Measurements from ENCODE around the gene IDH3G. TPM values are rescaled to one million over a fixed set of nuclear protein-coding genes. Genes with fewer than 3 reads are reported as not detected.

The IDH3G gene
- total RNA-seq, 1 experiment from 2014 or later = 43.2 TPM

GRCh38 chrX:153812220-153812619 lies 18.0 kb upstream of the IDH3G start:
- H2BK15ac ChIP-seq (ENCODE audit: low read depth, low read length) = no peak overlapping the region
- no peaks in the 10 kb centered on the region for H3K27me3 ChIP-seq (ENCODE audit: insufficient read depth, low read length)
- H2BK5ac ChIP-seq (ENCODE audit: insufficient read length, low read length) = no peak overlapping the region
- no peak for DNase-seq
- no peak overlapping the region for H3K27ac ChIP-seq (ENCODE audit: insufficient read length, low read depth, low read length)
- peaks cover 30 to 31% of the 10 kb centered on the region in 2 experiments for H3K4me1 Mint-ChIP-seq
- no peak overlapping the region for H2BK20ac ChIP-seq (ENCODE audit: low read depth, low read length, poor library complexity, severe bottlenecking)
- H4K20me1 ChIP-seq (ENCODE audit: control insufficient read depth, insufficient read depth, insufficient read length) = no peaks in the 10 kb centered on the region
- WGBS (ENCODE audit: extremely low coverage, insufficient read length, low lambda C conversion rate) = no CpG with 5 or more reads among the region's 14 CpGs
- no peak overlapping the region for H3T11ph ChIP-seq (ENCODE audit: low read length)
- H3K4me3 Mint-ChIP-seq = no peak overlapping the region
- no peak for TF ChIP-seq CTCF (conservative IDR thresholded peaks at IDR 0.05)
- H3K79me1 ChIP-seq (ENCODE audit: insufficient read depth, low read depth, low read length, poor library complexity, severe bottlenecking) = no peaks in the 10 kb centered on the region
- peaks cover 46% of the 10 kb centered on the region for H3K79me2 ChIP-seq (ENCODE audit: insufficient read depth, low read length)
- no peak overlapping the region for H3K27ac Mint-ChIP-seq
- H3K56ac ChIP-seq (ENCODE audit: insufficient read length, low read depth, low read length) = no peak overlapping the region
- H4K91ac ChIP-seq (ENCODE audit: insufficient read length, low read depth, low read length) = no peak overlapping the region
- peaks cover 5 to 33% (median 22%) of the 10 kb centered on the region in 3 experiments; a peak in 6 of 7 replicates for H3K36me3 Mint-ChIP-seq (ENCODE audit: insufficient read depth in 1 of 3, low read depth in 3 of 3)
- no peaks in the 10 kb centered on the region; the same call in 1 of the 2 replicates for H3K4me1 ChIP-seq (ENCODE audit: insufficient read depth, low read length)
- no peak overlapping the region for H3K4me2 ChIP-seq (ENCODE audit: insufficient read depth, insufficient read length, low read length)
- H3K27me3 Mint-ChIP-seq (ENCODE audit: low read depth) = peaks cover 2% of the 10 kb centered on the region
- no peaks in the 10 kb centered on the region for H3K23me2 ChIP-seq (ENCODE audit: insufficient read length, low read depth, low read length, poor library complexity, severe bottlenecking)
- H4K8ac ChIP-seq (replicated peaks; ENCODE audit: insufficient read length, low read depth, low read length) = no peak overlapping the region
- no peak overlapping the region for H2BK120ac ChIP-seq (ENCODE audit: low read depth, low read length, poor library complexity, severe bottlenecking)
- H2BK12ac ChIP-seq (ENCODE audit: insufficient read length, low read depth, low read length) = no peak overlapping the region
- H2AK5ac ChIP-seq (ENCODE audit: insufficient read length, low read length) = no peak overlapping the region
- H3K4ac ChIP-seq (ENCODE audit: low read depth, low read length) = no peak overlapping the region
- peaks cover 23% of the 10 kb centered on the region for H3K9me3 ChIP-seq (ENCODE audit: control insufficient read depth, low read depth, low read length)
- no peak overlapping the region for H3K23ac ChIP-seq (ENCODE audit: insufficient read length, low read depth, low read length)
- H2AFZ ChIP-seq (ENCODE audit: low read length) = no peak overlapping the region
- no peak overlapping the region for H3K18ac ChIP-seq (ENCODE audit: insufficient read length, low read depth, low read length)
- H3K9me3 Mint-ChIP-seq = peaks cover 65 to 72% of the 10 kb centered on the region in 2 experiments
- H4K5ac ChIP-seq (ENCODE audit: insufficient read length, low read depth, low read length) = no peak overlapping the region
- H3K14ac ChIP-seq (ENCODE audit: insufficient read depth, low read length) = no peak overlapping the region
- no peak overlapping the region for H3K9ac ChIP-seq (ENCODE audit: extremely low read depth, insufficient read length, low read length)

Measured in H9 (cell line).